H1 (cell line): Measurements from ENCODE around the gene RD3L. TPM values are rescaled to one million over a fixed set of nuclear protein-coding genes. Genes with fewer than 3 reads are reported as not detected.

Source experiments
- CTCF ChIA-PET: fragments of 300-600 bp; sonication (Branson Sonifier 250); formaldehyde crosslinking; loops from one replicate; lab custom pipeline; 2021; ENCODE audit not compliant: partially characterized antibody; lab: Charles Lee
- POLR2A ChIA-PET: fragments of 300-600 bp; sonication (Branson Sonifier 250); formaldehyde crosslinking; loops from one replicate; lab custom pipeline; 2021; ENCODE audit warnings: inconsistent platforms; ENCODE audit not compliant: partially characterized antibody; lab: Charles Lee
- DNase-seq, 2 experiments: peaks; one replicate each; pipeline versions ENCODE4 v3.0.0 to v3.0.0-alpha.2; 2010 to 2022; ENCODE audit warnings: low spot score in 2 of 2, low read depth in 1 of 2, mixed read lengths in 1 of 2
- FAIRE-seq: peaks from 2 replicates; lab custom pipeline; 2011; peaks lifted over from hg19 to GRCh38; lab: Jason Lieb, UNC
- H2AFZ ChIP-seq: 2 replicates; pipeline ENCODE4 v1.8.1; 2012; ENCODE audit warnings: low read length, inconsistent platforms
- H2AK5ac ChIP-seq: 2 replicates; pipeline ENCODE4 v1.6.1; 2013; ENCODE audit warnings: low read depth, low read length
- H2BK120ac ChIP-seq: replicated peaks from 2 replicates; pipeline ENCODE3; 2013; ENCODE audit warnings: low read depth, low read length, inconsistent platforms
- H2BK12ac ChIP-seq: 2 replicates; pipeline ENCODE4 v1.6.1; 2013; ENCODE audit warnings: low read depth, low read length
- H2BK15ac ChIP-seq: 2 replicates; pipeline ENCODE4 v1.6.1; 2013; ENCODE audit warnings: low read length
- H2BK20ac ChIP-seq: 2 replicates; pipeline ENCODE4 v1.6.1; 2013; ENCODE audit warnings: low read length
- H2BK5ac ChIP-seq: 2 replicates; pipeline ENCODE4 v1.6.1; 2013; ENCODE audit warnings: low read depth, low read length
- H3K14ac ChIP-seq: 2 replicates; pipeline ENCODE4 v1.6.1; 2013; ENCODE audit warnings: inconsistent platforms; ENCODE audit not compliant: insufficient read length
- H3K18ac ChIP-seq: 2 replicates; pipeline ENCODE4 v1.6.1; 2013; ENCODE audit warnings: low read length; ENCODE audit errors: extremely low read depth
- H3K23ac ChIP-seq: 2 replicates; pipeline ENCODE4 v1.6.1; 2013; ENCODE audit warnings: inconsistent platforms; ENCODE audit not compliant: insufficient read length
- H3K23me2 ChIP-seq: 2 replicates; pipeline ENCODE4 v1.6.1; 2013; ENCODE audit warnings: low read depth, low read length
- H3K27ac ChIP-seq: 2 replicates; pipeline ENCODE4 v1.6.1; 2011; ENCODE audit warnings: low read depth, low read length, inconsistent platforms
- H3K27me3 ChIP-seq, 4 experiments: replicated peaks in 1 of 4; 1 replicate in 1 of 4; 2 replicates in 3 of 4; pipeline versions ENCODE4 v1.6.1 to v1.8.1; 2011 to 2013; ENCODE audit warnings: low read length in 3 of 4, mild to moderate bottlenecking in 3 of 4, inconsistent platforms in 2 of 4, mixed read lengths in 2 of 4, moderate library complexity in 1 of 4; ENCODE audit not compliant: control insufficient read depth in 3 of 4, insufficient read depth in 3 of 4; ENCODE audit errors: extremely low read depth in 1 of 4
- H3K36me3 ChIP-seq, 4 experiments: 2 replicates each; pipeline versions ENCODE4 v1.6.1 to v1.8.1; 2011 to 2013; ENCODE audit warnings: mild to moderate bottlenecking in 4 of 4, low read length in 3 of 4, moderate library complexity in 2 of 4, control low read depth in 1 of 4, inconsistent platforms in 1 of 4; ENCODE audit not compliant: insufficient read depth in 4 of 4, control insufficient read depth in 2 of 4
- H3K4ac ChIP-seq: replicated peaks from 2 replicates; pipeline ENCODE3; 2013; ENCODE audit warnings: low read length, low read depth, mixed read lengths, inconsistent platforms; ENCODE audit not compliant: insufficient read length
- H3K4me1 ChIP-seq, 4 experiments: replicated peaks in 1 of 4; 1 replicate in 1 of 4; 2 replicates in 3 of 4; pipeline versions ENCODE4 v1.6.1 to v1.8.1; 2011 to 2013; ENCODE audit warnings: low read length in 3 of 4, inconsistent platforms in 2 of 4, mixed read lengths in 1 of 4; ENCODE audit not compliant: insufficient read depth in 4 of 4, control insufficient read depth in 3 of 4
- H3K4me2 ChIP-seq, 2 experiments: 2 replicates each; pipeline versions ENCODE4 v1.6.1 to v1.8.1; 2011 to 2013; ENCODE audit warnings: low read depth in 2 of 2, low read length in 2 of 2, control low read depth in 1 of 2, inconsistent platforms in 1 of 2, mild to moderate bottlenecking in 1 of 2; ENCODE audit not compliant: insufficient read depth in 1 of 2
- H3K4me3 ChIP-seq, 4 experiments: fragments of 200-600, 300-600 bp in 1 of 4; sonication (generic), shearing (Covaris generic), sonication (Bioruptor Twin) in 1 of 4; 2 replicates each; pipeline versions ENCODE4 v1.5.1 to v1.8.1; 2011 to 2016; ENCODE audit warnings: low read length in 4 of 4, low read depth in 3 of 4, control low read depth in 2 of 4, inconsistent platforms in 2 of 4, mild to moderate bottlenecking in 2 of 4, mixed read lengths in 1 of 4, moderate library complexity in 1 of 4; ENCODE audit not compliant: insufficient read depth in 2 of 4; ENCODE audit errors: extremely low read depth in 1 of 4
- H3K56ac ChIP-seq: replicated peaks from 2 replicates; pipeline ENCODE3; 2013; ENCODE audit warnings: low read depth, mild to moderate bottlenecking, mixed read lengths, low read length, inconsistent platforms; ENCODE audit not compliant: insufficient read length
- H3K79me1 ChIP-seq: 2 replicates; pipeline ENCODE4 v1.6.1; 2013; ENCODE audit warnings: low read depth, low read length, control low read depth
- H3K79me2 ChIP-seq, 2 experiments: 2 replicates each; pipeline versions ENCODE4 v1.6.1 to v1.8.1; 2012 to 2013; ENCODE audit warnings: low read length in 2 of 2, mild to moderate bottlenecking in 2 of 2, inconsistent platforms in 1 of 2; ENCODE audit not compliant: insufficient read depth in 2 of 2, control insufficient read depth in 1 of 2
- H3K9ac ChIP-seq, 4 experiments: replicated peaks in 1 of 4; 1 replicate in 1 of 4; 2 replicates in 3 of 4; pipeline versions ENCODE4 v1.6.1 to v1.8.1; 2011 to 2013; ENCODE audit warnings: low read depth in 3 of 4, low read length in 3 of 4, control low read depth in 2 of 4, mild to moderate bottlenecking in 2 of 4, moderate library complexity in 2 of 4, inconsistent platforms in 1 of 4; ENCODE audit errors: extremely low read depth in 1 of 4
- H3K9me3 ChIP-seq, 2 experiments: 2 replicates each; pipeline versions ENCODE4 v1.6.1 to v1.8.1; 2012 to 2013; ENCODE audit warnings: mild to moderate bottlenecking in 2 of 2, moderate library complexity in 2 of 2, control low read depth in 1 of 2, inconsistent platforms in 1 of 2, low read depth in 1 of 2, low read length in 1 of 2, mixed read lengths in 1 of 2; ENCODE audit not compliant: insufficient read depth in 2 of 2
- H4K20me1 ChIP-seq, 2 experiments: replicated peaks in 1 of 2; 2 replicates each; pipeline versions ENCODE3 to v1.8.1; 2011 to 2013; ENCODE audit warnings: inconsistent platforms in 2 of 2, low read length in 2 of 2, mild to moderate bottlenecking in 1 of 2; ENCODE audit not compliant: insufficient read depth in 2 of 2, control insufficient read depth in 1 of 2
- H4K5ac ChIP-seq: 2 replicates; pipeline ENCODE4 v1.6.1; 2013; ENCODE audit warnings: low read length, low read depth, mixed read lengths, inconsistent platforms; ENCODE audit not compliant: insufficient read length
- H4K8ac ChIP-seq: 2 replicates; pipeline ENCODE4 v1.8.0; 2013; ENCODE audit warnings: mild to moderate bottlenecking, moderate library complexity, low read length, inconsistent platforms; ENCODE audit not compliant: insufficient read depth; ENCODE audit errors: extremely low read depth
- H4K91ac ChIP-seq: replicated peaks from 2 replicates; pipeline ENCODE3; 2013; ENCODE audit warnings: low read length, mixed read lengths, inconsistent platforms; ENCODE audit not compliant: insufficient read length
- CHD1 ChIP-seq: IDR thresholded peaks from 2 replicates; pipeline ENCODE4 v1.6.1; 2012; ENCODE audit warnings: low read depth, low read length, improper control_type of control experiment
- EP300 ChIP-seq, 2 experiments: IDR thresholded peaks; 1 replicate in 1 of 2; 2 replicates in 1 of 2; pipeline ENCODE4 v1.6.1; 2011 to 2012; ENCODE audit warnings: low read depth in 2 of 2, low read length in 2 of 2, mild to moderate bottlenecking in 2 of 2, borderline replicate concordance in 1 of 2, inconsistent platforms in 1 of 2, moderate library complexity in 1 of 2
- JUND ChIP-seq: IDR thresholded peaks from 2 replicates; pipeline ENCODE4 v1.6.1; 2011; ENCODE audit warnings: mild to moderate bottlenecking, improper control_type of control experiment, low read length
- KDM4A ChIP-seq: IDR thresholded peaks from one replicate; pipeline ENCODE4 v1.7.1; 2012; ENCODE audit warnings: low read depth, mild to moderate bottlenecking, moderate library complexity, low read length, inconsistent platforms; ENCODE audit not compliant: severe bottlenecking
- PHF8 ChIP-seq: fragments of 200-600 bp; sonication (generic); conservative IDR thresholded peaks from 2 replicates; pipeline ENCODE4 v1.7.1; 2012; ENCODE audit warnings: low read depth, mild to moderate bottlenecking, inconsistent platforms, low read length, moderate library complexity
- POLR2AphosphoS5 ChIP-seq: IDR thresholded peaks from 2 replicates; pipeline ENCODE4 v1.6.1; 2011; ENCODE audit warnings: low read depth, low read length
- SUZ12 ChIP-seq: fragments of 200-600 bp; sonication (generic); IDR thresholded peaks from 2 replicates; pipeline ENCODE4 v1.6.1; 2012; ENCODE audit warnings: mild to moderate bottlenecking, inconsistent platforms, low read length, moderate library complexity, mixed read lengths
- TCF12 ChIP-seq: IDR thresholded peaks from 2 replicates; pipeline ENCODE4 v1.6.1; 2011; ENCODE audit warnings: low read depth, mild to moderate bottlenecking, low read length
- TEAD4 ChIP-seq: IDR thresholded peaks from 2 replicates; pipeline ENCODE4 v1.6.1; 2012; ENCODE audit warnings: low read depth, low read length, inconsistent platforms, mixed read lengths
- WGBS, 2 experiments: shearing (Covaris generic) in 1 of 2; methylation state at CpG; one replicate each; pipeline versions ENCODE4 v1.1.6 to v1.1.7; 2013 to 2015; ENCODE audit warnings: low lambda C conversion rate in 2 of 2, mixed read lengths in 2 of 2, inconsistent platforms in 1 of 2, low coverage in 1 of 2, missing lambda C conversion rate in 1 of 2; ENCODE audit not compliant: insufficient replicate concordance in 2 of 2, insufficient coverage in 1 of 2, insufficient read length in 1 of 2; ENCODE audit errors: extremely low coverage in 1 of 2, missing lambda C conversion rate in 1 of 2; 5-methylcytosine and 5-hydroxymethylcytosine counted together
- polyA plus RNA-seq, 7 experiments: library from polyadenylated mRNA; depleted of rRNA in 3 of 7; stranded (reverse) in 5 of 7; unstranded in 2 of 7; fragments of >200 nt in 5 of 7; fragments of 200-250 nt in 2 of 7; gene quantifications; 1 replicate in 5 of 7; 2 replicates in 1 of 7; 4 replicates in 1 of 7; pipeline versions ENCODE4 v1.2.1 to v1.2.3, GENCODE V29; 2011 to 2013; ENCODE audit warnings: missing spikeins in 2 of 7, mixed read lengths in 2 of 7
- total RNA-seq: library from RNA; stranded (reverse); fragmentation: NEBNext Ultra II Directional; extraction: Animal tissue kit (Norgen Biotek cat#: 25700); gene quantifications from 2 replicates; pipeline ENCODE4 v1.2.1, GENCODE V29; 2021

RD3L gene
- total and polyA plus RNA-seq, 2 of the 8 experiments (the other 6 are each of a cell fraction or from before 2014, with no cell fraction given): not detected

- Histone ChIP-seq H2AFZ (no peak overlapping the region), H3K4me3 (no peak overlapping the region), H3K23me2 (no peaks in the 10 kb centered on the region), H3K9ac (no peak overlapping the region), H3K9me3 (peaks cover 0 to 3% of the 10 kb centered on the region in 2 experiments; a peak in 1 of 4 replicates), H4K20me1 (peaks cover 0 to 2% of the 10 kb centered on the region in 2 experiments), H3K27ac (no peak overlapping the region), H3K14ac (no peak overlapping the region), H3K4me1 (peaks cover 0 to 3% (median 0%) of the 10 kb centered on the region in 4 experiments; a peak in 1 of 7 replicates), H2BK5ac (no peak overlapping the region), H3K79me1 (no peaks in the 10 kb centered on the region), H2AK5ac (no peak overlapping the region), H3K79me2 (no peaks in the 10 kb centered on the region), H3K23ac (no peak overlapping the region), H3K56ac (no peak overlapping the region), H2BK12ac (no peak overlapping the region), H3K4ac (no peak overlapping the region), H3K27me3 (no peaks in the 10 kb centered on the region), H4K91ac (no peak overlapping the region), H2BK15ac (no peak overlapping the region), H2BK120ac (no peak overlapping the region), H2BK20ac (no peak overlapping the region), H3K4me2 (no peak overlapping the region), H3K18ac (no peak overlapping the region), H4K5ac (no peak overlapping the region), H3K36me3 (no peaks in the 10 kb centered on the region), H4K8ac (peak overlapping the region; percentile 21; the same call in 1 of the 2 replicates)
- TF ChIP-seq EP300 (IDR thresholded peaks at IDR 0.05; ENCODE audit: borderline replicate concordance in 1 of 2, low read depth in 2 of 2, low read length in 2 of 2): no peak
- TF ChIP-seq JUND: no peak
- no peak for TF ChIP-seq POLR2AphosphoS5
- TF ChIP-seq TEAD4: no peak
- TF ChIP-seq SUZ12: no peak
- no peak for TF ChIP-seq TCF12
- no peak for TF ChIP-seq CHD1
- no peak for TF ChIP-seq KDM4A
- TF ChIP-seq PHF8: no peak
- WGBS, 2 experiments: 84% methylated on average over 15 of the region's 15 CpGs; no CpG with 5 or more reads in 1 of the 2 experiments
- no peak for FAIRE-seq
- DNase-seq: no peak
- ChIA-PET CTCF (interaction anchor here (0.6 to 1.5 kb wide), 5 partner anchors 9 to 28 kb away, joined by 3 to 9 read pairs (median 3); no protein-coding TSS in a partner anchor), POLR2A (no interaction called here)
Measured at GRCh38 chr14:103891667-103892215, 50.6 kb downstream of the RD3L start.
